K562 (cell line): ENCODE data around the gene C1orf167. TPM values are rescaled to one million over a fixed set of nuclear protein-coding genes. Genes with fewer than 3 reads are reported as not detected.
A peak's percentile ranks its signal among the peaks of the same experiment; 100 is the strongest.

ENCODE experiments used
- ATAC-seq: fragments of 200-7000 bp; cut with Tn5 transposase; 3 replicates; pipeline ENCODE4 v1.9.1; 2020; ENCODE audit warnings: moderate library complexity
- BruUV-seq: library from RNA; stranded (reverse); fragments of 400-500 nt; replicated peaks from 2 replicates; lab custom pipeline; 2021; lab: Mats Ljungman, UMichigan
- CTCF ChIA-PET: fragments of 300-600 bp; formaldehyde crosslinking; extraction: SDS; loops from one replicate; lab custom pipeline; 2021; ENCODE audit warnings: low intra/inter-chr PET ratio; lab: Yijun Ruan, JAX
- POLR2A ChIA-PET: fragments of 300-600, 350-650 bp; sonication (Branson Sonifier 250); formaldehyde crosslinking; extraction: SDS; loops from one replicate; lab custom pipeline; 2021; ENCODE audit warnings: antibody characterized with exemption, inconsistent platforms; lab: Yijun Ruan, JAX
- DNase-seq, 4 experiments: peaks; one replicate each; pipeline versions ENCODE4 v3.0.0 to v3.0.0-alpha.2; 2011 to 2018; ENCODE audit warnings: low spot score in 3 of 4, mixed read lengths in 3 of 4; ENCODE audit errors: extremely low read depth in 1 of 4
- FAIRE-seq: peaks from 2 replicates; lab custom pipeline; 2011; peaks lifted over from hg19 to GRCh38; lab: Jason Lieb, UNC
- H2AFZ ChIP-seq: 2 replicates; pipeline ENCODE4 v1.6.0; 2011; ENCODE audit warnings: low read depth, low read length, control low read depth, inconsistent platforms
- H3K27ac ChIP-seq: fragments of 200-600 bp; 3 replicates; pipeline ENCODE4 v1.8.0; 2011; ENCODE audit warnings: low read depth, mild to moderate bottlenecking, control low read depth, inconsistent platforms, low read length, moderate library complexity, mixed read lengths; ENCODE audit errors: extremely low read depth
- H3K27me3 ChIP-seq, 2 experiments: fragments of 300-600 bp in 1 of 2; 2 replicates in 1 of 2; 3 replicates in 1 of 2; pipeline versions ENCODE4 v1.6.0 to v1.8.0; 2011; ENCODE audit warnings: inconsistent platforms in 2 of 2, low read length in 2 of 2, mild to moderate bottlenecking in 1 of 2, mixed read lengths in 1 of 2, moderate library complexity in 1 of 2; ENCODE audit not compliant: control insufficient read depth in 2 of 2, insufficient read depth in 2 of 2
- H3K36me3 ChIP-seq: fragments of 300-600 bp; 3 replicates; pipeline ENCODE4 v1.8.0; 2011; ENCODE audit warnings: mild to moderate bottlenecking, low read length, inconsistent platforms; ENCODE audit not compliant: control insufficient read depth, insufficient read depth
- H3K4me1 ChIP-seq, 2 experiments: fragments of 200-600 bp in 1 of 2; replicated peaks in 1 of 2; 2 replicates in 1 of 2; 3 replicates in 1 of 2; pipeline versions ENCODE4 v1.5.1 to v1.8.0; 2011; ENCODE audit warnings: inconsistent platforms in 2 of 2, low read length in 2 of 2, mild to moderate bottlenecking in 1 of 2, mixed read lengths in 1 of 2, moderate library complexity in 1 of 2; ENCODE audit not compliant: control insufficient read depth in 2 of 2, insufficient read depth in 2 of 2
- H3K4me2 ChIP-seq: 2 replicates; pipeline ENCODE4 v1.6.1; 2011; ENCODE audit warnings: low read length, control low read depth, inconsistent platforms, mixed read lengths; ENCODE audit not compliant: insufficient read depth
- H3K4me3 ChIP-seq: fragments of 200-600 bp; sonication (generic), shearing (Covaris generic); 2 replicates; pipeline ENCODE4 v1.5.1; 2016; ENCODE audit warnings: control low read depth, inconsistent platforms
- H3K79me2 ChIP-seq: fragments of 200-600 bp; 3 replicates; pipeline ENCODE4 v1.8.0; 2011; ENCODE audit warnings: low read length, inconsistent platforms; ENCODE audit not compliant: control insufficient read depth, insufficient read depth
- H3K9ac ChIP-seq, 2 experiments: 2 replicates each; pipeline versions ENCODE4 v1.6.0 to v1.6.1; 2011; ENCODE audit warnings: low read depth in 2 of 2, low read length in 2 of 2, control low read depth in 1 of 2, inconsistent platforms in 1 of 2, mild to moderate bottlenecking in 1 of 2, mixed read lengths in 1 of 2; ENCODE audit not compliant: insufficient read depth in 1 of 2
- H3K9me1 ChIP-seq: one replicate; pipeline ENCODE4 v1.6.0; 2011; ENCODE audit warnings: inconsistent platforms, mild to moderate bottlenecking, low read length, moderate library complexity; ENCODE audit not compliant: control insufficient read depth, insufficient read depth
- H3K9me3 ChIP-seq: replicated peaks from 2 replicates; pipeline ENCODE4 v1.5.1; 2011; ENCODE audit warnings: low read depth, low read length, inconsistent platforms; ENCODE audit not compliant: control insufficient read depth, insufficient read depth
- H4K20me1 ChIP-seq: replicated peaks from 2 replicates; pipeline ENCODE4 v1.6.1; 2011; ENCODE audit warnings: low read length, inconsistent platforms, mixed read lengths; ENCODE audit not compliant: control insufficient read depth, insufficient read depth
- CREB3 ChIP-seq: fragments of 450-650 bp; conservative IDR thresholded peaks from 2 replicates; pipeline ENCODE4 v1.6.1; 2016; ENCODE audit warnings: missing genetic modification characterization, low read depth, mild to moderate bottlenecking, missing compliant biosample characterization, moderate library complexity
- E2F3 ChIP-seq: fragments of 250-450 bp; sonication (Bioruptor Pico); IDR thresholded peaks from 2 replicates; pipeline ENCODE4 v1.4.0; 2020; ENCODE audit warnings: mild to moderate bottlenecking
- ELF1 ChIP-seq: fragments of 200-800 bp; sonication (Bioruptor generic); IDR thresholded peaks from 2 replicates; pipeline ENCODE4 v1.6.1; 2016; ENCODE audit warnings: missing genetic modification characterization, missing compliant biosample characterization
- ID3 ChIP-seq, 2 experiments: fragments of 250-450 bp in 1 of 2; fragments of 450-650 bp in 1 of 2; sonication (Bioruptor Pico) in 1 of 2; IDR thresholded peaks; 2 replicates each; pipeline versions ENCODE4 v1.6.1 to v1.8.0; 2016 to 2021; ENCODE audit warnings: mild to moderate bottlenecking in 2 of 2, moderate library complexity in 2 of 2, missing compliant biosample characterization in 1 of 2, missing genetic modification characterization in 1 of 2
- MAFF ChIP-seq: IDR thresholded peaks from 2 replicates; pipeline ENCODE4 v1.6.1; 2012; ENCODE audit warnings: low read length, improper control_type of control experiment
- MTA3 ChIP-seq: fragments of 450-650 bp; formaldehyde crosslinking; IDR thresholded peaks from 2 replicates; pipeline ENCODE4 v1.6.1; 2017; ENCODE audit warnings: mild to moderate bottlenecking, borderline replicate concordance
- PREB ChIP-seq: sonication (generic); formaldehyde crosslinking; IDR thresholded peaks from 2 replicates; pipeline ENCODE4 v1.8.1; 2023; ENCODE audit warnings: mild to moderate bottlenecking, missing genetic modification reagents
- PTTG1 ChIP-seq: fragments of 450-650 bp; IDR thresholded peaks from 2 replicates; pipeline ENCODE4 v1.6.1; 2016; ENCODE audit warnings: low read depth, mild to moderate bottlenecking, missing genetic modification characterization, missing compliant biosample characterization
- RBM39 ChIP-seq: fragments of 200-400 bp; formaldehyde crosslinking; optimal IDR thresholded peaks from 2 replicates; pipeline ENCODE3; 2018; ENCODE audit warnings: low read depth, low read length
- RFX1 ChIP-seq: fragments of 450-650 bp; IDR thresholded peaks from 2 replicates; pipeline ENCODE4 v1.6.1; 2016; ENCODE audit warnings: mild to moderate bottlenecking, moderate library complexity
- ZBTB1 ChIP-seq: sonication (generic); formaldehyde crosslinking; IDR thresholded peaks from 2 replicates; pipeline ENCODE4 v1.8.1; 2023; ENCODE audit warnings: missing genetic modification reagents, low read depth, mild to moderate bottlenecking, borderline replicate concordance
- ZBTB7A ChIP-seq: IDR thresholded peaks from 2 replicates; pipeline ENCODE4 v1.6.1; 2011; ENCODE audit warnings: low read depth, mild to moderate bottlenecking, low read length, moderate library complexity, borderline replicate concordance; ENCODE audit not compliant: control insufficient read depth
- ZC3H8 ChIP-seq: fragments of 450-650 bp; IDR thresholded peaks from 2 replicates; pipeline ENCODE4 v1.6.1; 2017
- ZNF41 ChIP-seq: fragments of 250-450 bp; sonication (Bioruptor Pico); conservative IDR thresholded peaks from 2 replicates; pipeline ENCODE4 v1.4.0; 2020; ENCODE audit warnings: mild to moderate bottlenecking
- WGBS: fragments of 100-300 bp; shearing (Covaris generic); methylation state at CpG from one replicate; pipeline ENCODE4 v1.1.6; 2016; ENCODE audit warnings: low coverage, mixed read lengths; ENCODE audit not compliant: insufficient coverage; ENCODE audit errors: missing lambda C conversion rate; 5-methylcytosine and 5-hydroxymethylcytosine counted together
- in situ Hi-C: fragments of 300-500 bp; cut with MboI; formaldehyde crosslinking; loops from 4 replicates; pipeline ENCODE4 v1.15.0; 2018; ENCODE audit warnings: inconsistent platforms, mixed read lengths
- intact Hi-C: fragments of 100-400 bp; cut with micrococcal nuclease; formaldehyde crosslinking; loops from 2 replicates; pipeline ENCODE4 v1.14.2; 2022
- polyA plus RNA-seq, 8 experiments: library from polyadenylated mRNA; depleted of rRNA in 4 of 8; stranded (reverse) in 5 of 8; unstranded in 3 of 8; fragments of >200 nt; fragmentation: Nextera tagmentation in 2 of 8; fragmentation: Illumina TruSeq in 1 of 8; extraction: Ambion mirVana in 2 of 8; extraction: Trizol in 1 of 8; gene quantifications; 2 replicates each; pipeline versions ENCODE4 v1.2.1 to v1.2.3, GENCODE V29; 2011 to 2014; ENCODE audit warnings: inconsistent platforms in 1 of 8, missing spikeins in 1 of 8
- total RNA-seq, 7 experiments: library from RNA; depleted of rRNA in 6 of 7; stranded (reverse); fragments of >200 nt in 6 of 7; fragmentation: Illumina TruSeq in 2 of 7; extraction: Trizol in 2 of 7; gene quantifications; 2 replicates each; pipeline versions ENCODE4 v1.2.1 to v1.2.3, GENCODE V29; 2011 to 2021; ENCODE audit warnings: low replicate concordance in 1 of 7

The C1orf167 gene
- total and polyA plus RNA-seq, 9 of the 15 experiments (the other 6 are each of a cell fraction or from before 2014, with no cell fraction given) = 0.22 to 0.86 (median 0.31) TPM; not detected in 2

- no peak for FAIRE-seq
Measured at GRCh38 chr1:11733306-11733705, 28.7 kb upstream of the C1orf167 start.

GRCh38 chr1:11735531-11735853 lies 26.5 kb upstream of the C1orf167 start:
- no peak for FAIRE-seq
- no peak for ATAC-seq
- in situ Hi-C loops (no loop called here), intact Hi-C loops (loop anchor here (5.0 kb wide), 1 partner anchor 62 kb away; no protein-coding TSS in a partner anchor)
- WGBS = 33% methylated on average over 4 of the region's 4 CpGs
- Histone ChIP-seq H3K4me2 (peak overlapping the region; percentile 99), H3K27ac (peak overlapping the region; percentile 53), H3K9me3 (no peaks in the 10 kb centered on the region), H3K4me1 (peaks cover 43 to 46% of the 10 kb centered on the region in 2 experiments), H3K27me3 (no peaks in the 10 kb centered on the region), H3K79me2 (peaks cover 36% of the 10 kb centered on the region), H2AFZ (peak overlapping the region; percentile 84), H3K4me3 (peak overlapping the region; percentile 69), H4K20me1 (no peaks in the 10 kb centered on the region), H3K9ac (peak overlapping the region; percentile 34 to 97), H3K36me3 (peaks cover 7% of the 10 kb centered on the region; the same call in 2 of the 3 replicates), H3K9me1 (peaks cover 7% of the 10 kb centered on the region)
- ChIA-PET CTCF (no interaction called here), POLR2A (interaction anchor here (0.7 to 3.0 kb wide), 8 partner anchors 14 to 173 kb away, joined by 3 to 23 read pairs (median 3); partner anchors contain the start of gene FBXO6)
- no peak for DNase-seq
- no TSS peak for BruUV-seq
- no peak for TF ChIP-seq RBM39
- no peak for TF ChIP-seq E2F3
- TF ChIP-seq MAFF = 0 out of 2 replicates have a peak, but pooled peaks have one; percentile 3
- TF ChIP-seq ZBTB7A = no peak
- 0 out of 2 replicates have a peak, but pooled peaks have one; percentile 23 for TF ChIP-seq PREB (CRISPR knock-in tag)
- TF ChIP-seq ELF1 (tag) = no peak
- no peak for TF ChIP-seq ZNF41 (CRISPR knock-in tag)
- 0 out of 2 replicates have a peak, but pooled peaks have one; percentile 19 for TF ChIP-seq ZBTB1
- TF ChIP-seq CREB3 (tag) = no peak
- no peak for TF ChIP-seq MTA3
- no peak for TF ChIP-seq RFX1
- no peak for TF ChIP-seq ZC3H8

More at GRCh38 chr1:11733306-11733705, 28.7 kb upstream of the C1orf167 start:
- 64% methylated on average over 3 of the region's 3 CpGs for WGBS
- no peak overlapping the region for H3K4me2 ChIP-seq
- H3K4me1 ChIP-seq = peaks cover 42 to 43% of the 10 kb centered on the region in 2 experiments
- intact Hi-C loops (no loop called here), in situ Hi-C loops (no loop called here)
- H2AFZ ChIP-seq = peak overlapping the region; percentile 23
- CTCF ChIA-PET = no interaction called here
- peaks cover 23% of the 10 kb centered on the region for H3K79me2 ChIP-seq
- no peak overlapping the region for H3K4me3 ChIP-seq
- ATAC-seq (no peak), DNase-seq (no peak)
- TF ChIP-seq ID3 (CRISPR knock-in tag; IDR thresholded peaks at IDR 0.05) (no peak), ID3 (tag; IDR thresholded peaks at IDR 0.05) (peak; percentile 96), PTTG1 (tag) (no peak)
- H3K27ac ChIP-seq = no peak overlapping the region
- no TSS peak for BruUV-seq
- POLR2A ChIA-PET = interaction anchor here (0.5 to 1.3 kb wide), 3 partner anchors 9 to 684 kb away, joined by 3 to 5 read pairs (median 4); no protein-coding TSS in a partner anchor
- H3K9me3 ChIP-seq = no peaks in the 10 kb centered on the region
- no peaks in the 10 kb centered on the region for H3K27me3 ChIP-seq
- no peaks in the 10 kb centered on the region for H4K20me1 ChIP-seq
- H3K36me3 ChIP-seq = no peaks in the 10 kb centered on the region; the same call in 2 of the 3 replicates
- peaks cover 8% of the 10 kb centered on the region for H3K9me1 ChIP-seq
- no peak overlapping the region for H3K9ac ChIP-seq
